Sigmoid colon (tissue), 4 donors: ENCODE results near the gene RPLP2.

Experiments
- EP300 ChIP-seq, 4 donors: sonication (generic); formaldehyde crosslinking; IDR thresholded peaks; one replicate each; pipeline ENCODE4 v1.6.1; 2017; ENCODE audit warnings: antibody characterized with exemption in 4 of 4
- POLR2A ChIP-seq, 2 donors: fragments of 450-650 bp; IDR thresholded peaks; one replicate each; pipeline ENCODE4 v1.6.1; 2016; ENCODE audit warnings: antibody characterized with exemption in 2 of 2, mild to moderate bottlenecking in 2 of 2, moderate library complexity in 2 of 2
- POLR2AphosphoS5 ChIP-seq, 4 donors: sonication (generic); formaldehyde crosslinking; IDR thresholded peaks; one replicate each; pipeline ENCODE4 v1.6.1; 2017; ENCODE audit warnings: antibody characterized with exemption in 4 of 4
- TF ChIP-seq, protein P1 (sequence below), 4 experiments: fragments of 450-650 bp in 3 of 4; fragments of 200-600 bp in 1 of 4; IDR thresholded peaks; one replicate each; pipeline ENCODE4 v1.5.1; 2016 to 2019; ENCODE audit warnings: antibody characterized with exemption in 4 of 4, mild to moderate bottlenecking in 3 of 4, moderate library complexity in 2 of 4

DNA sequence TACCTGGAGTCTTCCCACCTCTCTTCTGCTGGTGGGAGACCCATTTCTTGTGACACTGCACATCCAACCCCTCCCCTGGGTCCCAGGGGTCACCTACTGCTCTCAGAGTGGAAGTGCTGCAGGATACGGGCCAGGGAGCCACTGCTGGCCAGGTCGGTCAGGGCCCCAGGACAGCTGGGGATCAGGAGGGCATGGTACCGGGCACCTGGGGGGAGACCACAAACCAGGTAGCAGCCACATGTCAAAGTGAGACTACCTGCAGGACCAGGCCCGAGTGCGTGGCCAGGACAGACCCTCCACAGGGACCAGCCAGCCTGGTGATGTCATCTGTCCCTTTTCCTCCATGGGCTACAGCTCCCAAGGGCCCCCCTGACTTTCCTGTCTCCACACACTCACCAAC, 36.3 kb upstream of the RPLP2 start:
- TF ChIP-seq, protein P1, sequence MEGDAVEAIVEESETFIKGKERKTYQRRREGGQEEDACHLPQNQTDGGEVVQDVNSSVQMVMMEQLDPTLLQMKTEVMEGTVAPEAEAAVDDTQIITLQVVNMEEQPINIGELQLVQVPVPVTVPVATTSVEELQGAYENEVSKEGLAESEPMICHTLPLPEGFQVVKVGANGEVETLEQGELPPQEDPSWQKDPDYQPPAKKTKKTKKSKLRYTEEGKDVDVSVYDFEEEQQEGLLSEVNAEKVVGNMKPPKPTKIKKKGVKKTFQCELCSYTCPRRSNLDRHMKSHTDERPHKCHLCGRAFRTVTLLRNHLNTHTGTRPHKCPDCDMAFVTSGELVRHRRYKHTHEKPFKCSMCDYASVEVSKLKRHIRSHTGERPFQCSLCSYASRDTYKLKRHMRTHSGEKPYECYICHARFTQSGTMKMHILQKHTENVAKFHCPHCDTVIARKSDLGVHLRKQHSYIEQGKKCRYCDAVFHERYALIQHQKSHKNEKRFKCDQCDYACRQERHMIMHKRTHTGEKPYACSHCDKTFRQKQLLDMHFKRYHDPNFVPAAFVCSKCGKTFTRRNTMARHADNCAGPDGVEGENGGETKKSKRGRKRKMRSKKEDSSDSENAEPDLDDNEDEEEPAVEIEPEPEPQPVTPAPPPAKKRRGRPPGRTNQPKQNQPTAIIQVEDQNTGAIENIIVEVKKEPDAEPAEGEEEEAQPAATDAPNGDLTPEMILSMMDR (IDR thresholded peaks at IDR 0.05), result no peak
- TF ChIP-seq POLR2A (IDR thresholded peaks at IDR 0.05), result no peak
- no peak for TF ChIP-seq POLR2AphosphoS5 (IDR thresholded peaks at IDR 0.05)
- TF ChIP-seq EP300 (IDR thresholded peaks at IDR 0.05), result no peak
